A549 (cell line): ENCODE data around the gene WASF3. TPM values are rescaled to one million over a fixed set of nuclear protein-coding genes. Genes with fewer than 3 reads are reported as not detected.

Experiments used
- ATAC-seq, 2 experiments: fragments of 200-7000 bp in 1 of 2; fragments of >200 bp in 1 of 2; cut with Nextera tagmentation in 1 of 2; cut with Tn5 transposase in 1 of 2; 3 replicates each; pipeline versions ENCODE4 v1.8.0 to v1.9.1; 2018 to 2020; ENCODE audit warnings: mild to moderate bottlenecking in 1 of 2, moderate library complexity in 1 of 2
- CTCF ChIA-PET: fragments of 300-600 bp; sonication (Branson Sonifier 250); formaldehyde crosslinking; extraction: SDS; loops from one replicate; lab custom pipeline; 2021; ENCODE audit warnings: antibody characterized with exemption, inconsistent platforms; lab: Yijun Ruan, JAX
- POLR2A ChIA-PET: fragments of 350-600 bp; formaldehyde crosslinking; extraction: SDS; loops from one replicate; lab custom pipeline; 2021; ENCODE audit warnings: antibody characterized with exemption, inconsistent platforms; lab: Yijun Ruan, JAX
- DNase-seq, 2 experiments: peaks; one replicate each; pipeline versions ENCODE4 v3.0.0 to v3.0.0-alpha.2; 2011 to 2016; ENCODE audit warnings: low read depth in 1 of 2, low spot score in 1 of 2
- FAIRE-seq: peaks from 2 replicates; lab custom pipeline; 2011; peaks lifted over from hg19 to GRCh38; lab: Jason Lieb, UNC
- H3K27ac ChIP-seq, 2 experiments: fragments of >200 bp; sonication (Bioruptor Twin); formaldehyde crosslinking; 3 replicates each; pipeline ENCODE4 v1.5.1; 2016 to 2017
- H3K4me1 ChIP-seq: fragments of >200 bp; sonication (Bioruptor Twin); formaldehyde crosslinking; 3 replicates; pipeline ENCODE4 v1.6.1; 2016
- H3K4me2 ChIP-seq: fragments of >200 bp; sonication (Bioruptor Twin); formaldehyde crosslinking; 3 replicates; pipeline ENCODE4 v1.6.1; 2016
- H3K4me3 ChIP-seq: fragments of >200 bp; sonication (Bioruptor Twin); formaldehyde crosslinking; 3 replicates; pipeline ENCODE4 v1.5.1; 2016
- H3K9me3 ChIP-seq: fragments of >200 bp; sonication (Bioruptor Twin); formaldehyde crosslinking; 3 replicates; pipeline ENCODE4 v1.6.1; 2016
- CBX2 ChIP-seq: fragments of 200-600 bp; sonication (generic); IDR thresholded peaks from 2 replicates; pipeline ENCODE4 v1.6.1; 2016; ENCODE audit warnings: low read depth, mild to moderate bottlenecking, borderline replicate concordance
- CBX8 ChIP-seq: fragments of 200-600 bp; sonication (generic); IDR thresholded peaks from 2 replicates; pipeline ENCODE4 v1.6.1; 2016
- CEBPB ChIP-seq, 2 experiments: fragments of >200 bp in 1 of 2; sonication (Bioruptor Twin) in 1 of 2; formaldehyde crosslinking in 1 of 2; IDR thresholded peaks; 2 replicates each; pipeline ENCODE4 v1.6.1; 2012 to 2016
- CHD4 ChIP-seq: fragments of 200-600 bp; sonication (generic); IDR thresholded peaks from 2 replicates; pipeline ENCODE4 v1.6.1; 2016; ENCODE audit warnings: antibody characterized with exemption, mild to moderate bottlenecking, borderline replicate concordance
- E2F6 ChIP-seq: IDR thresholded peaks from 2 replicates; pipeline ENCODE4 v1.6.1; 2012; ENCODE audit warnings: low read depth, borderline replicate concordance
- FOSB ChIP-seq: fragments of 250-450 bp; sonication (Bioruptor Pico); IDR thresholded peaks from 2 replicates; pipeline ENCODE4 v1.5.0; 2020; ENCODE audit warnings: mild to moderate bottlenecking, moderate library complexity
- FOSL2 ChIP-seq, 2 experiments: fragments of 450-650 bp in 1 of 2; fragments of >200 bp in 1 of 2; sonication (Bioruptor Twin) in 1 of 2; formaldehyde crosslinking; IDR thresholded peaks; 2 replicates each; pipeline versions ENCODE4 v1.5.0 to v1.6.1; 2016 to 2020; ENCODE audit warnings: mild to moderate bottlenecking in 1 of 2, moderate library complexity in 1 of 2
- GATA3 ChIP-seq: IDR thresholded peaks from 2 replicates; pipeline ENCODE4 v1.6.1; 2012; ENCODE audit warnings: borderline replicate concordance
- HDAC2 ChIP-seq: fragments of 200-600 bp; sonication (generic); IDR thresholded peaks from 2 replicates; pipeline ENCODE4 v1.6.1; 2016
- HMGXB4 ChIP-seq: fragments of 250-450 bp; sonication (Bioruptor Pico); IDR thresholded peaks from 2 replicates; pipeline ENCODE4 v1.5.0; 2021; ENCODE audit warnings: mild to moderate bottlenecking, moderate library complexity, borderline replicate concordance
- HOXA7 ChIP-seq: fragments of 250-450 bp; sonication (Bioruptor Pico); IDR thresholded peaks from 2 replicates; pipeline ENCODE4 v1.5.0; 2020; ENCODE audit warnings: mild to moderate bottlenecking, moderate library complexity
- JUN ChIP-seq, 2 experiments: fragments of >200 bp; sonication (Bioruptor Twin); formaldehyde crosslinking; IDR thresholded peaks; 2 replicates in 1 of 2; 3 replicates in 1 of 2; pipeline ENCODE4 v1.6.1; 2016 to 2017
- JUNB ChIP-seq: fragments of >200 bp; sonication (Bioruptor Twin); formaldehyde crosslinking; IDR thresholded peaks from 2 replicates; pipeline ENCODE4 v1.6.1; 2016
- KDM5A ChIP-seq: fragments of 200-600 bp; sonication (generic); IDR thresholded peaks from 2 replicates; pipeline ENCODE4 v1.6.1; 2016; ENCODE audit warnings: antibody characterized with exemption, mild to moderate bottlenecking
- MYC ChIP-seq: IDR thresholded peaks from 2 replicates; pipeline ENCODE4 v1.6.1; 2012; ENCODE audit warnings: mild to moderate bottlenecking, inconsistent platforms, low read length, improper control_type of control experiment, borderline replicate concordance
- NFE2L2 ChIP-seq: fragments of 150-350 bp; conservative IDR thresholded peaks from 2 replicates; pipeline ENCODE4 v1.6.1; 2014; ENCODE audit warnings: low read length
- NPAS2 ChIP-seq: fragments of 250-450 bp; sonication (Bioruptor Pico); IDR thresholded peaks from 2 replicates; pipeline ENCODE4 v1.8.0; 2022; ENCODE audit warnings: mild to moderate bottlenecking, moderate library complexity, borderline replicate concordance
- NR3C1 ChIP-seq: fragments of >200 bp; sonication (Bioruptor Twin); formaldehyde crosslinking; IDR thresholded peaks from 3 replicates; pipeline ENCODE4 v1.6.1; 2017
- RARB ChIP-seq: fragments of 250-450 bp; sonication (Bioruptor Pico); IDR thresholded peaks from 2 replicates; pipeline ENCODE4 v1.8.0; 2021; ENCODE audit warnings: mild to moderate bottlenecking, moderate library complexity
- RCOR1 ChIP-seq: fragments of 150-350 bp; IDR thresholded peaks from 2 replicates; pipeline ENCODE4 v1.6.1; 2014; ENCODE audit warnings: antibody characterized with exemption, low read length, low read depth
- SREBF2 ChIP-seq: fragments of 450-650 bp; IDR thresholded peaks from 2 replicates; pipeline ENCODE4 v1.6.1; 2014; ENCODE audit warnings: mild to moderate bottlenecking, moderate library complexity
- ZFP36 ChIP-seq: fragments of 450-650 bp; IDR thresholded peaks from 2 replicates; pipeline ENCODE4 v1.6.1; 2014; ENCODE audit warnings: borderline replicate concordance; ENCODE audit not compliant: partially characterized antibody
- ZNF302 ChIP-seq: fragments of 250-450 bp; sonication (Bioruptor Pico); IDR thresholded peaks from 2 replicates; pipeline ENCODE4 v1.9.0; 2021; ENCODE audit warnings: inconsistent platforms, mild to moderate bottlenecking, moderate library complexity
- ZSCAN20 ChIP-seq: fragments of 250-450 bp; sonication (Bioruptor Pico); IDR thresholded peaks from 2 replicates; pipeline ENCODE4 v1.8.0; 2022; ENCODE audit warnings: mild to moderate bottlenecking, moderate library complexity
- WGBS: methylation state at CpG from one replicate; pipeline ENCODE4 v1.1.6; 2017; ENCODE audit errors: missing lambda C conversion rate; 5-methylcytosine and 5-hydroxymethylcytosine counted together
- polyA plus RNA-seq, 4 experiments: library from polyadenylated mRNA; depleted of rRNA in 3 of 4; stranded (reverse); fragments of >200 nt; fragmentation: RNase III in 1 of 4; extraction: RNeasy Plus Mini Kit Qiagen cat#74134 plus additional on column Dnase treatment in 1 of 4; gene quantifications; 2 replicates in 3 of 4; 3 replicates in 1 of 4; pipeline ENCODE4 v1.2.3, GENCODE V29; 2011 to 2017
- TF ChIP-seq, protein P1 (sequence below): fragments of >200 bp; sonication (Bioruptor Twin); formaldehyde crosslinking; IDR thresholded peaks from 3 replicates; pipeline ENCODE4 v1.6.1; 2016
- TF ChIP-seq, protein P2 (sequence below): fragments of 150-350 bp; IDR thresholded peaks from 2 replicates; pipeline ENCODE4 v1.6.1; 2014; ENCODE audit warnings: low read depth, mild to moderate bottlenecking, low read length
- TF ChIP-seq, protein P3 (sequence below): fragments of 450-650 bp; IDR thresholded peaks from 2 replicates; pipeline ENCODE4 v1.6.1; 2014; ENCODE audit warnings: antibody characterized with exemption
- TF ChIP-seq, protein P4 (sequence below): fragments of 250-450 bp; sonication (Bioruptor Pico); IDR thresholded peaks from 2 replicates; pipeline ENCODE4 v1.5.0; 2020; ENCODE audit warnings: low read depth, mild to moderate bottlenecking, moderate library complexity

Gene WASF3
- polyA plus RNA-seq, 2 of the 4 experiments (the other 2 are of a cell fraction), result 0.09 to 0.56 TPM

DNA sequence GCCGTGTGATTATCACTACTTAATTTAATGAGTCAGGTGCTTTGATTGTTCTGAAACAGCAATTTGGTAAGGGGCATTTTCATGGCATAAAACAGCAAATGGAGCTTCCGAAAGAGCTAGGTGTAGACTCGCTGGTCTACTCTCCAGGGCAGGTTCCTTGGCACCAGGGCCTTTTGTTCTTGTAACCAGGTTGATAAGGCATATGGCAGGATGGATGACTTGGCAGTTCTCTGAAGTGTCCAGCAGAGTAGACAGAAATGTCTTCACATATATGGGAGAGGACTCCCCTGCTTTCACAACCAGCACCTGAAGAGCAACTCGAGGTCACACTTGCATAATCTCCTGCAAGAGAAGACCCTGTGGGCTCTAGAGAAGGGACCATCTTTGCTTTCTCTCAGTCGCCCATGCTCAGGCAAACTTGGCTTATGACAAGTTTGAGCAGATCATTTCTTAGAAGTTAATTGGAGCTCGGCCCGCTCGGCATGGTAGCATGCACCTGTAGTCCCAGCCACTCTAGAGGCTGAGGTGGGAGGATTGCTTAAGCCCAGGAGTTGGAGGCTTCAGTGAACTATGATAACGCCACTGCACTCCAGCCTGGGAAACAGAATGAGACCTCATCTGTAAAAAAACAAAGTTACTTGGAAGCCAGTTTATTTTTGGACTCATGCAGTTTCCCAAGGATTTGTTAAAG lies 23.3 kb upstream of the WASF3 start:
- TF ChIP-seq, protein P1, sequence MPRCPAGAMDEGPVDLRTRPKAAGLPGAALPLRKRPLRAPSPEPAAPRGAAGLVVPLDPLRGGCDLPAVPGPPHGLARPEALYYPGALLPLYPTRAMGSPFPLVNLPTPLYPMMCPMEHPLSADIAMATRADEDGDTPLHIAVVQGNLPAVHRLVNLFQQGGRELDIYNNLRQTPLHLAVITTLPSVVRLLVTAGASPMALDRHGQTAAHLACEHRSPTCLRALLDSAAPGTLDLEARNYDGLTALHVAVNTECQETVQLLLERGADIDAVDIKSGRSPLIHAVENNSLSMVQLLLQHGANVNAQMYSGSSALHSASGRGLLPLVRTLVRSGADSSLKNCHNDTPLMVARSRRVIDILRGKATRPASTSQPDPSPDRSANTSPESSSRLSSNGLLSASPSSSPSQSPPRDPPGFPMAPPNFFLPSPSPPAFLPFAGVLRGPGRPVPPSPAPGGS, result no peak
- TF ChIP-seq MYC (no peak), ZFP36 (no peak), FOSL2 (IDR thresholded peaks at IDR 0.05) (no peak), FOSL2 (CRISPR knock-in tag; IDR thresholded peaks at IDR 0.05) (no peak), HMGXB4 (no peak), NFE2L2 (no peak), RARB (CRISPR knock-in tag) (no peak), JUN (IDR thresholded peaks at IDR 0.05) (no peak), GATA3 (no peak), CBX2 (no peak), FOSB (CRISPR knock-in tag) (no peak), ZNF302 (CRISPR knock-in tag) (no peak), RCOR1 (no peak), E2F6 (no peak), HOXA7 (CRISPR knock-in tag) (no peak)
- TF ChIP-seq, protein P2, sequence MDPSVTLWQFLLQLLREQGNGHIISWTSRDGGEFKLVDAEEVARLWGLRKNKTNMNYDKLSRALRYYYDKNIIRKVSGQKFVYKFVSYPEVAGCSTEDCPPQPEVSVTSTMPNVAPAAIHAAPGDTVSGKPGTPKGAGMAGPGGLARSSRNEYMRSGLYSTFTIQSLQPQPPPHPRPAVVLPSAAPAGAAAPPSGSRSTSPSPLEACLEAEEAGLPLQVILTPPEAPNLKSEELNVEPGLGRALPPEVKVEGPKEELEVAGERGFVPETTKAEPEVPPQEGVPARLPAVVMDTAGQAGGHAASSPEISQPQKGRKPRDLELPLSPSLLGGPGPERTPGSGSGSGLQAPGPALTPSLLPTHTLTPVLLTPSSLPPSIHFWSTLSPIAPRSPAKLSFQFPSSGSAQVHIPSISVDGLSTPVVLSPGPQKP, result no peak
- TF ChIP-seq, protein P3, sequence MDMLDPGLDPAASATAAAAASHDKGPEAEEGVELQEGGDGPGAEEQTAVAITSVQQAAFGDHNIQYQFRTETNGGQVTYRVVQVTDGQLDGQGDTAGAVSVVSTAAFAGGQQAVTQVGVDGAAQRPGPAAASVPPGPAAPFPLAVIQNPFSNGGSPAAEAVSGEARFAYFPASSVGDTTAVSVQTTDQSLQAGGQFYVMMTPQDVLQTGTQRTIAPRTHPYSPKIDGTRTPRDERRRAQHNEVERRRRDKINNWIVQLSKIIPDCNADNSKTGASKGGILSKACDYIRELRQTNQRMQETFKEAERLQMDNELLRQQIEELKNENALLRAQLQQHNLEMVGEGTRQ, result no peak
- ChIA-PET CTCF (interaction anchor here (0.6 kb wide), 1 partner anchor 413 kb away, joined by 4 read pairs; no protein-coding TSS in a partner anchor), POLR2A (no interaction called here)
- DNase-seq, result no peak
- no peak overlapping the region for H3K4me2 ChIP-seq
- 36% methylated on average over 9 of the region's 9 CpGs for WGBS
- no peaks in the 10 kb centered on the region for H3K4me1 ChIP-seq
- no peaks in the 10 kb centered on the region for H3K9me3 ChIP-seq
- no peak for ATAC-seq
- FAIRE-seq, result no peak
- no peak overlapping the region for H3K4me3 ChIP-seq
- no peak overlapping the region for H3K27ac ChIP-seq

DNA sequence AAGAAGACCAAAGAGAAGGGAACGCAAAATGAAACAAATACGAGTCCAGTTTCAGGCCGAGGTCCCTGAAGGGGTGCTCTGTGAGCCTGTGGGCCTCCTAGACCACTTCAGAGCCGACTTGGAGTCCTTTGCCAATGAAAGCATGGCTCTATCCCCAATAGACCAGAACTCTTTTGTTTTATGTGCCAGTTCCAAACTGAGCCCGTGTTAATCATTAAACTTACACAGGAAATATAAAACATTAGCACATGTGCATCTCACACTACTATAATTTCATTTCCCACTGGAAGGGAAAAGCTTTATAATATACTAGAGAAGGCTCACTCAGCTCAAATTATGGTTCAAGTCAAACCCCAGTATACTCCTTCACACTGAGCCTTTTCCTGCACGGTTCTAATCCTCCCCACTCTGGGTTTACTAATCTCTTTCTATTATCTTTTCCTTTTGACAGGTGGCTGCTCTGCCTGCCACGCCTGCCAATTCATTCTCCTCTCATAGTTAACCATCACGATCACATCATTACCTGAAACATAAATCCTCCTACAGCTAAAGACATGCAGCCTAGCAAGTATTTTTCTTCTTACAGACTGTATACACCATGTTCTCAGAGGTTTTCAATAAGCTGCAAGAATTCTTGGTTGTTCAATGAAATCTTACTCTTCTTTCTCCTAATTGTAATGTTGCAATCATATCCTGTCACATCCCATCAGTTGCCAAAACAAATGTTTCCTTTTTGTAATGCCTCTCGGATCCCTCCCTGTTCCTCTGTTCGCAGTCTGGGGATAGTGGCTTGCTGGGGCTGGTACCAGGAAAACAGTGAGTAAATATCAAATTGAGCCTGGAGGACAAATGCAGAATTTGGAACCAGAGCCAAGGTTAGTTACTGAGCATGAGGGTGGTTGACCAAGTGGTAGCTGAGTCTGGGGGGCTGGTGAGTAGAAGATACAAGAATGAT lies 18.8 kb upstream of the WASF3 start:
- ATAC-seq, result no peak
- no peaks in the 10 kb centered on the region for H3K4me1 ChIP-seq
- ChIA-PET POLR2A (no interaction called here), CTCF (no interaction called here)
- no peak overlapping the region for H3K27ac ChIP-seq
- no peaks in the 10 kb centered on the region for H3K9me3 ChIP-seq
- no peak overlapping the region for H3K4me2 ChIP-seq
- 1% methylated on average over 10 of the region's 10 CpGs for WGBS
- FAIRE-seq, result no peak
- no peak overlapping the region for H3K4me3 ChIP-seq
- DNase-seq, result no peak
- TF ChIP-seq NR3C1, result no peak
- TF ChIP-seq NFE2L2, result no peak
- TF ChIP-seq JUNB, result no peak
- no peak for TF ChIP-seq MYC
- no peak for TF ChIP-seq KDM5A
- no peak for TF ChIP-seq HDAC2
- no peak for TF ChIP-seq CHD4
- TF ChIP-seq, protein P4, sequence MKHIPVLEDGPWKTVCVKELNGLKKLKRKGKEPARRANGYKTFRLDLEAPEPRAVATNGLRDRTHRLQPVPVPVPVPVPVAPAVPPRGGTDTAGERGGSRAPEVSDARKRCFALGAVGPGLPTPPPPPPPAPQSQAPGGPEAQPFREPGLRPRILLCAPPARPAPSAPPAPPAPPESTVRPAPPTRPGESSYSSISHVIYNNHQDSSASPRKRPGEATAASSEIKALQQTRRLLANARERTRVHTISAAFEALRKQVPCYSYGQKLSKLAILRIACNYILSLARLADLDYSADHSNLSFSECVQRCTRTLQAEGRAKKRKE, result no peak
- TF ChIP-seq CBX8, result no peak
- TF ChIP-seq, protein P2, result no peak
- no peak for TF ChIP-seq NPAS2 (CRISPR knock-in tag)
- TF ChIP-seq SREBF2, result no peak
- no peak for TF ChIP-seq CEBPB (IDR thresholded peaks at IDR 0.05)
- no peak for TF ChIP-seq ZSCAN20 (CRISPR knock-in tag)
- no peak for TF ChIP-seq HOXA7 (CRISPR knock-in tag)
